HUDEP-2 (cell line): ENCODE data around the gene PARD3B.
"Not testable (repeated sequence)": the region's sequence is repeated elsewhere in the genome, so short reads cannot be mapped to it uniquely, and the experiment has no call there.

ENCODE experiments used
- DNase-seq, 76 experiments: peaks; one replicate each; lab custom pipeline; 2025; ENCODE audit not compliant: unreplicated experiment in 76 of 76; lab: John Stamatoyannopoulos, UW

Gene PARD3B

DNA sequence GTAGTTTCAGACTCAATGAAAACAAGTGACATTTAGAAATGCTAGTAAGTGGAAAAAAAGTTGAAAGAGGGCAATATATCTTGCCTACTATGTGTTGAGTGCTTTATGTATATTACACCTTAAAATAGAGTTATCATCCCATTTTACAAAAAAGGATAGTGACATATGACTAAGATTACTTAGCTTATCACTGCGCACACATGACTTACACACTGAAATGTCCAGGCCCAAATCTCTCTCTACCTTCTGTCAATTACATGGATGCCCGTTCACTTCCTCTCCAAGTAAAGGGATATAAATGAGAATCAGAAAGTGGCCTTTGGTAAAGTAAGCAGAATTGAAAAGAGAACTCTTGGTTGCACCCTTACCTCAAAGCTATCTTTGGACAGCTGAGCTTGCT is 3.6 kb upstream of the PARD3B start:
- no peak for DNase-seq

DNA sequence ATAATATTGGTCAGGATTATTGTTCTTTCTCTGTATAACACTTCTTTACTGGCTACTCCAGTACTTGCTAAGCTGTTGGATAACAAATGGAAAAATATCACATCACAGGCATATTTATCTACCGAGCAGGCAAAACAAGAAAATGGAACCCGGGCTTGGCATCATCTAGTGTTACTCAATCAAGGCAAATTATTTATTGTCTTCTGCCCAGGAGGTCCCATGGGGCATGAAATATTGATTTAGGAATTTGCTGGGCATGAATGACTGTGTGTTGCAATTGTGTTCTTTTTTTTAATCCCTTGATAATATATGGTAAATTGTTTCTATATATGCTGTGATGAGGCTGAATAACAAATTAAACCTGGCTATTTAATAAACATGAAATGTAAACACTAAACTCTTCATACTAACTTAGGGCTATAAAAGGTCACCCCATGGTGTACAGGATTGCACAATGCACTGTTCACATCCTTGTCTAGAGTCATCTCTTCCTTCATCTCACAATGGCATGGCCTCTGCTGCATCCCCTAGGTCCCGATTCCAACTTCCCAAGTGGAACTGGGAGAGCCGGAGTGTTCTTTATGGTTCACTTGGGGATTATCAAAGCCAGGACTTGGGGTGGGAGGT is 2.2 kb upstream of the PARD3B start:
- no peak for DNase-seq

DNA sequence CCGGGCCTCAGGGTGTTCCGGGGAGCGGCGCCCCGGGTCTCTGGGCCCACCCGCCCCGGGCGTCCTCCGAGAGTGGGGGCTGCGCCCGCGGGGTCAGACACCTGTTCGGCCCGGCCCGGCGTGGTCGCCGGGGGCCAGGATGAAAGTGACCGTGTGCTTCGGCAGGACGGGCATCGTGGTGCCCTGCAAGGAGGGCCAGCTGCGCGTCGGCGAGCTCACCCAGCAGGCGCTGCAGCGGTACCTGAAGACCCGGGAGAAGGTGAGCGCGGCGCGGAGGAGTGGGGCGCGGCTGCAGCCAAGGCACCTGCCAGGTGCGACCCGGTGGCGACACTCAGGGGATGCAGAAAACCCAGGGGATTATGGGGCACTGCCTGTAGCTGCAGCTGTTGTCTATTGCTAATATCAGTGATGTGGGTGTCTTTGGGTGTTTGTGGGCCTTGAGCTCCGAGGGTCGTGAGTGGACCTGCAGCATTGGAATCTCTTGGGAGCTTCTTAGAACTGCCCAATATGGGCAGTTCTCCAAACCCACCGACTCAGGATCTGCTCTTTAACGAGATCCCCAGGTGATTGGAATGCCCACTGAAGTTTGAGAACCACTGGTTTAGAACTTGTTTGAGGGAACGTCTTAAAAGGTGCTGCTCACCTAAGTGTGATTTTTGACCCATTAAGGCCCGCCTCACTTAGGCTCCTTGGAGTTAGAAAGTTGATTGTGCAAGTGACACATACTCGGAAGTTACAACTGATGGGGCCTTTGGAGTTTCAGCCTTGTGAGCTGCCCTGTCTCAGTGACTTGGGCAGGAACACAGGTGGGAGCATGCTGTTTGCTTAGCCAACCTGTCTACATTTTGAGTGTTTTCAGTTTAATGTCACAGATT is 823 bp downstream of the PARD3B start:
- no peak for DNase-seq

DNA sequence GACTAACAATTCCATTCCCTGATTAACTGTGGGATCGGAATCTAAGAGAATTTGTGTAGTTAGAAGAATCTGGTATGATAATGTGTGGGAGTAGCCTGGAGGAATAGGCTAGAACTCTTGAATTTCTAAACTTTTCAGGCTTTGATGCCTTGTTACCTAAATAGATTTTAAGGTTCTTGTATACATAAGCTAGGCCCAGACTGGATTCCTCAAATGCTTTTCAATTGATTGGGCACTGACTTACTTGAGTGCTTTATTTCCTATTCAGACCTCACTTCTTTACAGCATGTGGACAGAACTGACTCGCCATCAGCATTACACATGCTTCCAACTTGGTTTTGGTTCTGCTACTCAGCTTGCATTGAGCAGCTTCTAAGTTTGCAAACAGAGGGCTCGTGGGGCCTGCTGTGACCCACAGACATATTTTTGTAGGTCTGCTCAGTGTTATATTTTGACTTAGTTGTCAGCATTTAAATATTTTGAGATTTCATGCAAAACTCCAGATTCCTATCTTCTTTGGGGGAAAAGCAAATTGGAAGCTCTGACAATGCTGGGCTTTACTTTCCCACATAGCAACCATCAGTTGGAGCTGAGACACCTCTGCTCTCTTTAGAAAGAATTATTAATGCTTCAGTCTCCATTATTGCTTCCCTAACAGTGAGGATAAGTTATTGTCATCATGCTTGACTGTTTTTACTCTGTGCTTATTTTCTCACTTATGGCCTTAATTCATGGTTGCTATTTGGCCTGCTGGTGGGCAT is 5.7 kb downstream of the PARD3B start:
- DNase-seq = no peak

DNA sequence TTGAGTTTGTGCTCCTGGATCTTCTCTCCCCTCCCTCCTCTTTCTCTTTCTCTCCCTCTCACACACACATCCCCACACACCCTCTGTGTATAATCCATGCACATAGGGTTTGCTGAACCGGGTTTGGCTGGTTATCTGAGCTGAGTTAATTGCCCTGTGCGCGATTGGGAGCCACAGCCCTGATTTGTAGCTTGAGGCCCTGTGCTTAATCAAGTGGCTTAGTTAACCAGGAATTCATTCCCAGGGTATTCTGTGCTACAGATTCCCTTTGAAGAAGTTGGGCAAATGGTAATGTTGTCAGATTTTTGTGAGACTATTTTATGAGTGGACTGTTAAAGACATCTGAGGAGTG is 6.2 kb downstream of the PARD3B start:
- DNase-seq = no peak

DNA sequence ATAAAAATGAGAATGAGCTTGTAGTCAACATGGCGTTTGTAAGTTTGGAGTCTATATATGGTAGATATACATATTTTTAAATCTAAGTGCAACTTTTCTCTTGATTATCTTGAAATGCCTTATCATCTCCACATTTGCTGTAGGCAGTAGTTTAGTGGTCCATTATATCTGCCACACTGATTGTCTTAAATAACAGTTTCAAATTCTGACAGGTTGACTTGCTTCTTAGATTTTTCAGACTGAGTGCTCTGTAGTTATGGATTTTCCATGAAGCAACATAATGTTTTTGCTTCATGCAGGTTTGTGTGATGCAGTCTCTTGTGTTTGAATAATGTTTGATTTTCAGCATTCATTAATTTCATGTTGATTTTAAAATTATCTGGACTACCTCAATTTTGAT is 12.3 kb downstream of the PARD3B start:
- DNase-seq = no peak

DNA sequence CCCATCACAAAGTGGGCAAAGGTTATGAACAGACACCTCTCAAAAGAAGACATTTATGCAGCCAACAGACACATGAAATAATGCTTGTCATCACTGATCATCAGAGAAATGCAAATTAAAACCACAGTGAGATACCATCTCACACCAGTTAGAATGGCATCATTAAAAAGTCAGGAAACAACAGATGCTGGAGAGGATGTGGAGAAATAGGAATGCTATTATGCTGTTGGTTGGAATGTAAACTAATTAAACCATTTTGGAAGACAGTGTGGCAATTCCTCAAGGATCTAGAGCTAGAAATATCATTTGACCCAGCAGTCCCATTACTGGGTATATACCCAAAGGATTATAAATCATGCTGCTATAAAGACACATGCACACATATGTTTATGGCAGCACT is 14.1 kb downstream of the PARD3B start:
- DNase-seq = not testable (repeated sequence)

DNA sequence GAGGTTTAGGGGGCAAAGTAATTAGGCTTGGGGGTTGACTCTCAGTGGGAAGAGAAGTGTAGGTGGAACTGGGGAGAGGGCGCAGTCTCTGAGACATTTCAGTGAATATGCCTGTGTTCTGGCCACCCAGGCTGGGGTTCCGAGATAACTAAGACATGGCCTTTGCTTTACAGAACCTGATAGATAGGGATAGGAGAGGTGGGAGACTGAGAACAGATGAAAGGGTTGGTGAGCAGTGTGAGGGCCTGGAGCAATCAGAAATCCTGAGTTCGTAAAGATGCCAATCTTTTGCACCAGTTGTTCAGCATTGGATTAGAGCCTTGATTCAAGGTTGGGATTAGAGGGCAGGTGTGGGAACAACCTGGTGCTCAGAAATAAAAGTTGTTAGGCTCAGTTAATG is 15.6 kb downstream of the PARD3B start:
- no peak for DNase-seq

DNA sequence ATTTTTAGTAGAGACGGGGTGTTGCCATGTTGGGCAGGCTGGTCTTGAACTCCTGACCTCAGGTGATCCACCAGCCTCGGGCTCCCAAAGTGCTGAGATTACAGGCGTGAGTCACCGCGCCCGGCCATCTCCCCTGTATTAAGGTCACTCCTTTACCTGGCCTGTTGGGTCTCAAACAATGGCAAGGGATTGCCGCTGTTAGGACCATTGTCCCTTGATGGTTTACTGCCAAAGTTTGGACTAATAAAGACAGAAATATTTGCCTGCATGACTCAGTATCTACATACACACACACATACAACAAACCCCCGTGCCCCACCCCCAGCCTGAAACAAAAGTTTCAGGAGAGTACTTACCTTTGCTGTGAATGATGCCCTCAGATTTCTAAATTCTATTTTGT is 16.5 kb downstream of the PARD3B start:
- DNase-seq = no peak

DNA sequence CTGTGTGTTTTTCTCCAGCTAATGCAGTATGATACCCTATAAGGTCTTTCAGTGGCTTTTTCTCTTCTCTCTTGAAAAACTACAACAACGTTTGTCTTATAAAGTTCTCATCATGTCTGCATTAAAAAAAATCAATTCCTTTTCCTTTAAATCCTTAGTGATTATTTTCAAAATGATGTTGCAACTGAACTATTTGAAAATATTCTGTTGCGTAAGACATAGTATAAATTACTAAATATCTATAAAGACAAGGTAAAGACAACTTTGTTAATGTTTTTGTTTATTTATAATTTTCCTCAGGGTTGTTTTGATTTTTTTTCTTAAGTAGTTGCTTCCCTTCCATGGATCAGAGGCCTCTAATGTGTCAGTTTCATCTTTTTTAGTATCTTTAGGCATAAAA is 21.2 kb downstream of the PARD3B start:
- no peak for DNase-seq

DNA sequence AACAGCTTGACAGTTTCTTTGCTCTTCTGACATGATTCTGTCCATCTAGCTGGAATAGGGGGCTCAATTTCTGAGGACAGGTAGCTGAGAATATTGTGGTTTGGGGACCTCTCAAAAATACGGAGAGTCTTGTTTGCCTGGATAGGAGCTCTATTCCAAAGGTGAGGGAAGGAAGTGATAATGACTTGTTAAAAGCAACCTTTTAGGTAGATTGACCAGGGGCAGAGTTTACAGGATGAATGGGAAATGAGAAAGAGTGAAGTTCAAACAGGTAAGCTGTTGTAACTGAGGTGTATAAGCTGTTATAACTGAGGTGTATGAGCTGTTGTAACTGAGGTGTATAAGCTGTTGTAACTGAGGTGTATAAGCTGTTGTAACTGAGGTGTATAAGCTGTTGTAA is 25.1 kb downstream of the PARD3B start:
- no peak for DNase-seq

DNA sequence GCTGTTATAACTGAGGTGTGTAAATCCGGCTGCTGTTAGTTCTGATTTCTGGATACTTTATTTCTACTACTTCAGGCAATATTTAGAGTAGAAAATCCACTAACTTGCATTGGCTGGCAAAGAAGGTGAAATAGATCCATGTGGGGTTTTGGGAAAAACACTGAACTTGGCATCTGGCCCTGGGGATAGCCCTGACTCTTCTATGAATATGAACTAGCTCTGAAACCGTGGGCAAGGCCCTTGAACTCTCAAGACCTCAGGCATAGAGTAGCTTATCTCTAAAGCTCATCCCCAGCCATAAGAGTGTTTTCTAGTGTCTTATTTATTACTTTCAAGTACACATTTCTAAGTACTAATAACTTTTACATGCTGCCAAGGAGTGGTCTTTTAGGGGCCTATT is 25.8 kb downstream of the PARD3B start:
- DNase-seq = no peak

DNA sequence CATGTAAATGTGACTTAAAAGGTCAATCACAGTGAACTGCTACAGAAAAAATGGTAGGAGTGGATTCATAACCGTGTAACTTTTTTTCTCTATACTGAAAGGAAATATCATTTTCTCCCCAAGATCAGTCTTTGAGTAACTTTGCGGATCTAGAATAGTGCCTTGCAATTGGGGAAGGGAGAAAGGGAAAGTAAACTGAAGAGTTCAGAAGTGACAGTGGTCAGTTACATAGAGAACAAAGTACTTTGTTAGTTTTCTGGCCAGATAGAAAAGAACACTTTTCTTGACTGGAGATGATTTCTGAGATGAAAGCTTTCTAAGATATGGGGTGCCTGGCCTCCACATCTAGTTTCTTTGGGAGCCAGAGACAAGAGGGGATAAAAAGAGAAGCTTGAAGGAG is 26.6 kb downstream of the PARD3B start:
- DNase-seq = no peak

DNA sequence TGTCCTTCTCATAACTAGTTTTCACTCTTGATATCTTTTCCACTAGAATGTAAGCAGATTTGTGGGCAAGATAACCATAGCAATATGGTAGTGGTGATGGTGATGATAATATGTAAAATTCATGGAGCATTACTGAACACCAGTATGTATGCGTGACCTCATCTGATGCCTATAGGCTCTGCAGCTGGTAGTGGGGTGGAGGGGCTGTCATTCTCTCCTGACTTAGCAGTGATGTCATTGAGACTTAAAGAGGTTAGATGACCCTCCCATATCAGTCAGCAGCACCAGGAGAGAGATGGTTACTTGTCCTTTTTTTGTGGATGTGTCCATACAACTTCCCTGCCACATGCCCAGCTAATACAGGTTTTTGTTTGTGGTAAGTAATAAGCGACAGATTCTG is 27.9 kb downstream of the PARD3B start:
- no peak for DNase-seq

DNA sequence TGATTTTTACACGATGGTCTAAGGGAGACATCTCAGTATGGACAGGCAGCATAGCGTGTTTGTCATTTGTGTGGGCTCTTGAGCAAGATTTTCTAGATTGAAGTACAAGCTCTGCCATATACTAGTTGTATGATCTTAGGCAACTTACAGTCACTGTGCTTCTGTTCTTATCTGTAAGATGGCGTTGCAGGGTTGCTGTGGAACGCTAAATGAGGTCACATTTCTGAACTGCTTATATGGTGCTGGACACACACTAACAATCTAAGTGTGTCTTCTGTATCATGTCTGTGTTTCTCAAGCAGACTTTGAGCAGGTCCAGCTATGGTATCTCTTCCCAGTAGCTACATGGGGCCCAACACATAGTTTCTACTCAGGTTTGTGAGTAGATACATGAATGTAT is 29.2 kb downstream of the PARD3B start:
- no peak for DNase-seq

DNA sequence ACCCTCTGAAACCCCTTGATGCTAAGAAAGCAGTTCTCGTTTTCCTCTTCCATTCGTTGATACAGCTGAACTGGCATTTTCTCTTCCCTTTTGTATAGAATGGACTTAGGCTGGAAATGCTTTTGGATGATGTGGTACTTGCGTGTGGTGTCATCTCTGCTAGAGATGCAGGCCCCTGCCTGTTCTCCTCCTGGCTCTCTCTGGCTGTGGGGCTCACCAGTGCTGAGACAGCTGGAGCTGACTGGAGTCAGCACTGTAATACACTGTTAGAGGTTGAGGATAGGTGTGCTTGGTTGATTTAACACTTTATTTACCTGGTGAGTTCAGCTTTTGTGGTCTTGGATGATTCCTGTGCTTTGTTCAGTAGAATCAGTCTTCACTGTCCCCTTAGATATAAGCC is 30.2 kb downstream of the PARD3B start:
- DNase-seq = no peak

DNA sequence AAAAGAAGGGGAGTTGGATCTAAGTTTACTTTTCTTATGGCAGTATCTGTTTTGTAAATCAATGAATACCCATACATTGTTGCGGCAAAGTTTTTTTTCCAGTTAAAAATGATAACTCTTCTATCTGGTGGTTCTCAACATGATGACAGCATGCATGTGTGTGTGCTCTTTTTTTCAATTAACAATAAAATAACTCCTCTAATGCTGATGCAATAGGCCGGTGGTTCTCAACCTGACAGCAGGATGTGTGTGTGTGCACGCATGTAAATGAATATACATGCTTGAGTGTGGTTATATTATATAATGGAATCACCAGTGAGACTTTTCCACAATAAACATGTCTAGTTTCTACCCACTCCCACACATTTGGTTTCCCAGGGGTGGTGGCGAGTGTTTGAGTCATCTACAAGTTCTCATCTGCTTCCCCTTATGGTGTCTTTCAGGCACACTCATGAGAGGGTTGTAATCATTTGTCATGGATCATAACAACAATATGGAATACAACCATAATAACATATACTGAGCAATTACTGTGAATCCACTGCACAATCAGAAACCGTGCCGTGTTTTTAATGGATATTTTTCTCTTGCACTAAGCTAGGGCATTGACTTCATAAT is 31.2 kb downstream of the PARD3B start:
- DNase-seq = no peak

DNA sequence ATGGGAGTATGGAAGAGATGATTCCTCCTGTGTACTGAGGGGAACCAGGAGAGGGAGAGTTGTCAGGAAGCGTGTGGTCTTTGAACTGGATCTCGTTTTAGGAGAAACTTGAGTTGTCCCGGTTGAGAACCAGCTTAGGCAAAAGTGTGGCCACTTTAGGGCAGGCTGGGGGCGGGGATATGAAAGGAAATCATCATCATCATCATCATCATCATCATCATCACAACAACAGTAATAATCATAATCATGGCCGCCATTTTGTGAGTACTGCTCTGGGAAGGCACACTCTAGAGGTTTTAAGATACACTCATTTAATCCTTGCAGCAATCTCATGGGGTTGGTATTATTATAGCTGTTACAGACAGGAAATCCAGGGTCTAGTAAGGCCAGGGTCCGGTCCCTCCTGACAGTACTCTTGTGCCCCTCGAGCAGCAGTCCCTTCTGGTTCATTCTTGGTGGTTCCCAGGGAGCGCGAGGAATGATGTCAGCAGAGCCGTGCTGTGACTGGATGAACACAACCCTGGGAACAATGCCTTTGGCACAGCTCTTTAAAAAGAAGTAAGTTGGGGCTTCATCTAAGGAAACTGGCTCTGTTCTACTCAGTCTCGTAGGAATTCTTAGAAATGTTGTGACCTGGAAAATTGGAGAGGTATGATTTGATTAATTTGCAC is 33.8 kb downstream of the PARD3B start:
- DNase-seq = no peak

DNA sequence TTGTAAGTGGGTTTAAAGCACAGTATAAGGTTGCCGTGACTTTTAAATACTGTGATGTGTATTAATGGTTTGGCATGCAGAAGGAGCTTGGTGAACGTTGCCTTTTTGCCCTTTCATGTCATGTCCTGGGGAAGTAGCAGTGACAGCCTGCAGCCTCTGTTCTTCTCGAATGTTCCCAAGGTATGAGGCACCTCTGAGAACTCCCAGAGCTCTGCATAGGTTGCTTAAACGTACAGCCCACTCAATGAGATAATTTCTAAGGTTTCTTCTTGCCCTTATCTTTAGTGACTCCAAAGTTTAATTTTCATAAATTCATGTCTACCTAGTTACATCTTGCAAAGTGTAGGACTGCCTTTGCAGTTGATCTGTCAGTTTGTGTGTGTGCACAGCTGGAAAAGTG is 36.7 kb downstream of the PARD3B start:
- DNase-seq = no peak

DNA sequence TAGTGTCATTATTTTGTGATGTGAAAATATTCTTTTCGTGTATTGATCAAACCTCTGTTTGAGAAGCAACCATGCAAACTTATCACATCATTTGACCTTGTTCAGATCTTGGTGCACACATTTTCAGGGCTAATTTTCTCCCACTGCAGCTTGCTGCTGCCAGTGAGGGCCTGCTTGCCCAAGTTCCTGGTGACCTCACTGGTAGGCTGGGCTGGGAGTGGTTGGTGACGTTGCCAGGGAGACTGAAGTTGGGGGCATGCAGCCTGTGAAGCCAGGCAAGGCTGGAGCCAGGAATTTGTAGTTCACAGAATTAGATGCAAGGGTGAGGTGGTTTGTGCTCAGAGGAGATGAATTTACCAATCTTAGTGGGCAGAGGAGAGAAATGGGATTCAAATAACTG is 38.5 kb downstream of the PARD3B start:
- no peak for DNase-seq

DNA sequence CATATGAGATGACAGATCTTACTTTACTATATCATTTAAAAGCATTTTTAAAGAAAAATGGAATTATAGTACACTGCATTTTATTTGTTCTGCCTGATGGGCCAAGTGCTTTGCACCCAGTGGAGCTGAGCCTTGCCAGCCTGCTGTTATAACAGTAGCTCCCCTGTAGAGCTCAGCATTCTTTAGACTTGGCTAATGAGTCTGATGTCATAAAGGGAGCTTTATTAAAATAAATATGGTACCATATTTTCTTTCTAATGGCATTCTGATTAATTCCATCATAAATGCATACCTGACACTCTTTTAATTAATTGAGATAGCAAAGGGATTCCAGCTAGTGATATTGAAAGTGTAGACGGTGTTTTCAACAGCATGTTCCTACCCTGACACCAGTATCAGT is 40.7 kb downstream of the PARD3B start:
- DNase-seq = no peak
